GM19438 (cell line): ENCODE data around the gene PFN2.

Experiments
- ATAC-seq: cut with Tn5 transposase; IDR thresholded peaks from one replicate; pipeline ENCODE4 v1.9.1; 2021; ENCODE audit warnings: low read depth; ENCODE audit not compliant: unreplicated experiment

The PFN2 gene

GRCh38 chr3:149933858-149934257 is 36.8 kb downstream of the PFN2 start:
- no peak for ATAC-seq

GRCh38 chr3:149933008-149933407 is 37.7 kb downstream of the PFN2 start:
- ATAC-seq: no peak

- no peak for ATAC-seq
Measured at GRCh38 chr3:149920119-149920518, 50.6 kb downstream of the PFN2 start.

GRCh38 chr3:149919509-149919908 is 51.2 kb downstream of the PFN2 start:
- no peak for ATAC-seq

GRCh38 chr3:149917124-149917667 is 53.5 kb downstream of the PFN2 start:
- ATAC-seq: no peak
